ENCODE measurements around the gene DONSON. TPM values are rescaled to one million over a fixed set of nuclear protein-coding genes. Genes with fewer than 3 reads are reported as not detected.
A peak's percentile ranks its signal among the peaks of the same experiment; 100 is the strongest.

DONSON gene
- total RNA-seq, 1 donor from 2014 or later = 6.5 TPM

GRCh38 chr21:33562389-33562788 lies 26.1 kb downstream of the DONSON start:
- DNase-seq (ENCODE audit: low spot score) = no peak

GRCh38 chr21:33561373-33561772 lies 27.1 kb downstream of the DONSON start:
- no peak for DNase-seq (ENCODE audit: low spot score)

GRCh38 chr21:33560965-33561364 lies 27.5 kb downstream of the DONSON start:
- no peak for DNase-seq (ENCODE audit: low spot score)

GRCh38 chr21:33559813-33560212 lies 28.7 kb downstream of the DONSON start:
- no peak for DNase-seq (ENCODE audit: low spot score)

- DNase-seq (ENCODE audit: low spot score) = no peak
Measured at GRCh38 chr21:33558777-33559421, 29.6 kb downstream of the DONSON start.

- DNase-seq (ENCODE audit: low spot score) = no peak
Measured at GRCh38 chr21:33557447-33557846, 31.0 kb downstream of the DONSON start.

GRCh38 chr21:33554982-33555344 lies 33.5 kb downstream of the DONSON start:
- DNase-seq (ENCODE audit: low spot score) = no peak

- DNase-seq (ENCODE audit: low spot score) = no peak
Measured at GRCh38 chr21:33554236-33554981, 34.1 kb downstream of the DONSON start.

GRCh38 chr21:33552999-33553598 lies 35.4 kb downstream of the DONSON start:
- DNase-seq (ENCODE audit: low spot score) = no peak

GRCh38 chr21:33552093-33552998 lies 36.1 kb downstream of the DONSON start:
- DNase-seq (ENCODE audit: low spot score) = no peak

- DNase-seq (ENCODE audit: low spot score) = no peak
Measured at GRCh38 chr21:33551664-33552063, 36.8 kb downstream of the DONSON start.

- DNase-seq (ENCODE audit: low spot score) = no peak
Measured at GRCh38 chr21:33550772-33551660, 37.5 kb downstream of the DONSON start.

GRCh38 chr21:33549848-33550771 lies 38.4 kb downstream of the DONSON start:
- DNase-seq (ENCODE audit: low spot score) = no peak

- DNase-seq (ENCODE audit: low spot score) = no peak
Measured at GRCh38 chr21:33546086-33546485, 42.4 kb downstream of the DONSON start.

- no peak for DNase-seq (ENCODE audit: low spot score)
Measured at GRCh38 chr21:33544451-33545195, 43.9 kb downstream of the DONSON start.

- peak; percentile 82 for DNase-seq (ENCODE audit: low spot score)
Measured at GRCh38 chr21:33543505-33544129, 44.9 kb downstream of the DONSON start.

GRCh38 chr21:33542640-33543504 lies 45.6 kb downstream of the DONSON start, which contains the start of gene SON:
Gene SON (plus strand): TSS chr21:33543038. CDS start chr21:33543093, 55 bp downstream.
- DNase-seq (ENCODE audit: low spot score) = peak; percentile 99
